Left ventricle myocardium inferior (tissue), 1 donor: Measurements from ENCODE around the gene NTM. TPM values are rescaled to one million over a fixed set of nuclear protein-coding genes. Genes with fewer than 3 reads are reported as not detected.
"Not testable (repeated sequence)": the region's sequence is repeated elsewhere in the genome, so short reads cannot be mapped to it uniquely, and the experiment has no call there.

Experiments used
- DNase-seq: peaks from one replicate; pipeline ENCODE4 v3.0.0-alpha.2; 2020
- H3K27ac ChIP-seq: fragments of 200-600 bp; replicated peaks from 2 replicates; pipeline ENCODE4 v1.8.0; 2021
- H3K27me3 ChIP-seq: fragments of 200-600 bp; 2 replicates; pipeline ENCODE4 v1.8.0; 2021; ENCODE audit warnings: low read depth
- H3K36me3 ChIP-seq: fragments of 200-600 bp; 2 replicates; pipeline ENCODE4 v1.8.0; 2021
- H3K4me1 ChIP-seq: fragments of 200-600 bp; 2 replicates; pipeline ENCODE4 v1.8.0; 2021
- H3K4me3 ChIP-seq: fragments of 200-600 bp; 2 replicates; pipeline ENCODE4 v1.8.0; 2021; ENCODE audit warnings: mild to moderate bottlenecking, moderate library complexity
- H3K9me3 ChIP-seq: fragments of 200-600 bp; replicated peaks from 2 replicates; pipeline ENCODE4 v1.8.0; 2021
- CTCF ChIP-seq: fragments of 200-600 bp; IDR thresholded peaks from 2 replicates; pipeline ENCODE4 v1.8.0; 2021; ENCODE audit warnings: antibody characterized with exemption, mild to moderate bottlenecking, borderline replicate concordance
- intact Hi-C: fragments of 100-400 bp; cut with micrococcal nuclease; formaldehyde crosslinking; loops from one replicate; pipeline ENCODE4 v1.11.0; 2022
- total RNA-seq: library from RNA; stranded (reverse); fragmentation: NEBNext Ultra II Directional; extraction: Animal tissue kit (Norgen Biotek cat#: 25700); gene quantifications from one replicate; pipeline ENCODE4 v1.2.1, GENCODE V29; 2021
- donor health status: DM: no; HTN: yes; CAD: no; lungs with severe emphysema.

Gene NTM
- total RNA-seq, 1 donor from 2014 or later = 1.0 TPM

GRCh38 chr11:131672191-131672590, 301.8 kb downstream of the NTM start:
- TF ChIP-seq CTCF = no peak
- Histone ChIP-seq H3K4me3 (no peak overlapping the region), H3K27ac (no peak overlapping the region), H3K9me3 (no peaks in the 10 kb centered on the region), H3K27me3 (peaks cover 41% of the 10 kb centered on the region), H3K4me1 (no peaks in the 10 kb centered on the region), H3K36me3 (no peaks in the 10 kb centered on the region)
- DNase-seq = no peak
- intact Hi-C loops = no loop called here

GRCh38 chr11:131674051-131674755, 303.8 kb downstream of the NTM start:
- peak; percentile 95 for TF ChIP-seq CTCF

GRCh38 chr11:131675121-131675888, 304.9 kb downstream of the NTM start:
- Histone ChIP-seq H3K4me1 (no peaks in the 10 kb centered on the region), H3K27ac (no peak overlapping the region), H3K27me3 (peaks cover 40% of the 10 kb centered on the region), H3K9me3 (no peaks in the 10 kb centered on the region), H3K36me3 (no peaks in the 10 kb centered on the region), H3K4me3 (no peak overlapping the region)
- intact Hi-C loops = no loop called here
- TF ChIP-seq CTCF = no peak
- no peak for DNase-seq

More at GRCh38 chr11:131674051-131674755, 303.8 kb downstream of the NTM start:
- Histone ChIP-seq H3K4me1 (no peaks in the 10 kb centered on the region), H3K27me3 (peaks cover 43% of the 10 kb centered on the region), H3K4me3 (no peak overlapping the region), H3K36me3 (no peaks in the 10 kb centered on the region), H3K9me3 (no peaks in the 10 kb centered on the region), H3K27ac (no peak overlapping the region)
- peak; percentile 70 for DNase-seq
- intact Hi-C loops = no loop called here

- no peak overlapping the region for H3K27ac ChIP-seq
- intact Hi-C loops = no loop called here
- no peaks in the 10 kb centered on the region for H3K36me3 ChIP-seq
- H3K4me1 ChIP-seq = no peaks in the 10 kb centered on the region
- no peak for TF ChIP-seq CTCF
- H3K27me3 ChIP-seq = peaks cover 53% of the 10 kb centered on the region
- DNase-seq = no peak
- H3K4me3 ChIP-seq = no peak overlapping the region
- H3K9me3 ChIP-seq = no peaks in the 10 kb centered on the region
Observed at GRCh38 chr11:131677828-131678470, 307.5 kb downstream of the NTM start.

- H3K4me1 ChIP-seq = no peaks in the 10 kb centered on the region
- H3K9me3 ChIP-seq = no peaks in the 10 kb centered on the region
- intact Hi-C loops = no loop called here
- H3K4me3 ChIP-seq = no peak overlapping the region
- no peaks in the 10 kb centered on the region for H3K36me3 ChIP-seq
- TF ChIP-seq CTCF = no peak
- DNase-seq = no peak
- H3K27me3 ChIP-seq = peaks cover 61% of the 10 kb centered on the region
- H3K27ac ChIP-seq = no peak overlapping the region
Observed at GRCh38 chr11:131678658-131679340, 308.4 kb downstream of the NTM start.

- H3K4me1 ChIP-seq, DNase-seq, intact Hi-C loops, H3K4me3 ChIP-seq, H3K27ac ChIP-seq, H3K9me3 ChIP-seq, H3K36me3 ChIP-seq: not testable (repeated sequence)
- H3K27me3 ChIP-seq = peaks cover 68% of the 10 kb centered on the region
Observed at GRCh38 chr11:131680448-131680847, 310.0 kb downstream of the NTM start.
